Mucosa of rectum (tissue), 2 donors: ENCODE results near the gene LIG3.
"Not testable (repeated sequence)": the region's sequence is repeated elsewhere in the genome, so short reads cannot be mapped to it uniquely, and the experiment has no call there.

Source experiments
- H3K27ac ChIP-seq, 2 donors: one replicate each; pipeline ENCODE4 v1.7.0; 2013; ENCODE audit warnings: inconsistent platforms in 2 of 2, low read depth in 2 of 2, low read length in 2 of 2
- H3K27me3 ChIP-seq, 2 donors: one replicate each; pipeline ENCODE4 v1.7.0; 2013; ENCODE audit warnings: low read length in 2 of 2; ENCODE audit not compliant: control insufficient read depth in 2 of 2, insufficient read depth in 2 of 2
- H3K36me3 ChIP-seq, 2 donors: one replicate each; pipeline ENCODE4 v1.7.0; 2013; ENCODE audit warnings: low read length in 2 of 2; ENCODE audit not compliant: control insufficient read depth in 2 of 2, insufficient read depth in 2 of 2
- H3K4me1 ChIP-seq, 2 donors: one replicate each; pipeline ENCODE4 v1.7.0; 2013; ENCODE audit warnings: low read length in 2 of 2, mild to moderate bottlenecking in 1 of 2; ENCODE audit not compliant: control insufficient read depth in 2 of 2, insufficient read depth in 2 of 2
- H3K4me3 ChIP-seq, 2 donors: one replicate each; pipeline ENCODE4 v1.7.0; 2013; ENCODE audit warnings: low read length in 2 of 2
- H3K9ac ChIP-seq, 2 donors: one replicate each; pipeline ENCODE4 v1.7.0; 2013; ENCODE audit warnings: low read length in 2 of 2, low read depth in 1 of 2, mild to moderate bottlenecking in 1 of 2
- H3K9me3 ChIP-seq, 2 donors: one replicate each; pipeline ENCODE4 v1.7.0; 2013; ENCODE audit warnings: low read length in 2 of 2; ENCODE audit not compliant: control insufficient read depth in 2 of 2
- donor health status: healthy.
- donor health status: Normal muscosa, but diverticular disease.

LIG3 gene

DNA sequence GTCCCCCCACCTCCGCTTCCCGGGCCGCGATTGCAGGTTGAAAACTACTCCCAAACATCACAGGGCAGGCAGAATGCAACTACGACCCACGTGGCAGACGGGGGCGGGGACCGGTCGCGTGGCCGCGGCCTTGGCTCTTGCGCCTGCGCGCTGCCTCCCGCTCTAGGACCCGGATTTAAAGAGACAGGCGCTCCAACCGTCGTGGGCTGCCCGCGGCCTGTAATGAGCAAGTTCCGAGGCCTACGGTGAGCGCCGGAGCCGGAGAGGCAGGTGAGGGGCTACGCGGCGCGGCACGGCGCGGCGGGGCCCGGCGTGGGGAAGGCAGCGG, at the start of gene LIG3:
Gene LIG3, plus strand, starts transcription at position 160 of the 328 bp plus-strand sequence. CDS start 2,494 bp downstream, outside the sequence.
- Histone ChIP-seq H3K36me3 (peaks cover 0 to 2% of the 10 kb centered on the region in 2 donors), H3K9me3 (no peaks in the 10 kb centered on the region), H3K27ac (peak within 1 kb of the TSS; percentile 95 to 97), H3K4me1 (peaks cover 8 to 15% of the 10 kb centered on the region in 2 donors), H3K4me3 (peak within 1 kb of the TSS; percentile 82 to 83), H3K27me3 (no peaks in the 10 kb centered on the region), H3K9ac (peak within 1 kb of the TSS; percentile 88 to 97)

DNA sequence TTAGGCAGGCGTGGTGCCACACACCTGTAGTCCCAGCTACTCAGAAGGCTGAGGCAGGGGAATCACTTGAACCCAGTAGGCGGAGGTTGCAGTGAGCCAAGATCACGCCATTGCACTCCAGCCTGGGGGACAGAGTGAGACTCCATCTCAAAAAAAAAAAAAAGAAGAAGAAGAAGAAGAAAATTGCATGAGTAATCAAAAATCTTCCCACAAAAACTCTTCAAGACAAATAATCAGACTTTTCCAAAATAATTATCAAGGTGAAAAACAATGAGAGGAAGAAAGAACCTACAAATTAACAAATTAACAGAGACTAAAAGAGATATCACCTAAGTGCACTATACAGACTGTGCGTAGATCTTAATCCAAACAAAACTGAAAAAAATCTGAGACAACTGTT, 29.5 kb upstream of the LIG3 start:
- not testable (repeated sequence) for H3K27me3 ChIP-seq, H3K4me1 ChIP-seq, H3K4me3 ChIP-seq, H3K36me3 ChIP-seq, H3K9ac ChIP-seq, H3K9me3 ChIP-seq, H3K27ac ChIP-seq

DNA sequence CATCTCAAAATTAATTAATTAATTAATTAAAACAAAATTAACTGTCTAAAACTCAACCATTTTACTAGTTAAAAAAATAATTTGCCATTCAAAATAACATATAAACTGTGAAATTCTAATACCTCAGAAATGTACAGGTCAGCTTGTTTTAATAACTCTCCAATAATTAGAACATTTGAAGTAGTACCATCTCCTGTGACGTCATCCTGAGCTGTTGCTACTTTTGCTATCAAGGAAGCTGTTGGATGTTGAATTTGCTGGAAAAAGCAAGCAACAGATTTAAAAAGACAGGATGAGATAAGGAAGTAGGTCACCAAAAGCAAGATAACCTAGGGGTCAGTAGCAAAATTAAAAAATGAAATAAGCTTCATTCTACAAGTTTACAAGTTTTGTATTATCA, 21.9 kb upstream of the LIG3 start:
- H3K4me1 ChIP-seq: peaks cover 8 to 15% of the 10 kb centered on the region in 2 donors
- H3K4me3 ChIP-seq: no peak overlapping the region
- H3K9me3 ChIP-seq: no peaks in the 10 kb centered on the region
- no peak overlapping the region for H3K9ac ChIP-seq
- H3K27me3 ChIP-seq: no peaks in the 10 kb centered on the region
- no peaks in the 10 kb centered on the region for H3K36me3 ChIP-seq
- no peak overlapping the region for H3K27ac ChIP-seq

DNA sequence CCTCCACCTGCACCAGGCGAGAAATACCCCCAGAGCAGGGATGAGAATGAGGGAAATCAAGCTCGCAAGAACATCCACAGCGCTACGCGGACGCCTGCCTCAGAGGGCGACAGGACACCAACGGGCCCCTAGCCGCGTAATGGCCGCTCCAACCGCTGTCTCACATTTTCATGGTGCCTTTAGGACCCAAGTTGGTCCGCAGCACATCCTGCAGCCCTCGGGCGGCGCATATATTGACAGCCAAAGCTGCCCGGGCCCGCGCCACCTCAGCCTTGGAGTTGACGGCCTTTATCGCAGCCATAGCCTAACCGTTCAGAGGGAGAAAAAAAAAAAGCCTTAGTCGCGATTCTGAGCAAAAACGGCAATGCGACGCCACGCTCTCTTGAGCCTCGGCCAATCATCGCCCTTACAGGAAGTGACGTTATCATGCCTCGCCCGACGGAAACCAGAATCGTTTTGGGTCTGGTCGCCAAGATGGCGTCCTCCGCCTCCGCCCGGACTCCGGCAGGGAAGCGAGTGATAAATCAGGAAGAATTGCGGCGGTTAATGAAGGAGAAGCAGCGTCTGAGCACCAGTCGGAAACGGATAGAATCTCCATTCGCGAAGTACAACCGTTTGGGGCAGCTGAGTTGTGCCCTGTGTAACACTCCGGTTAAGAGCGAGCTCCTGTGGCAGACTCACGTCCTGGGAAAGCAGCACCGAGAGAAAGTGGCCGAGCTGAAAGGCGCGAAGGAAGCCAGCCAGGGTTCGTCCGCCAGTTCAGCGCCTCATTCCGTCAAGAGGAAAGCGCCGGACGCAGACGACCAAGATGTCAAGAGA, 19.0 kb upstream of the LIG3 start, which contains the start of the genes CCT6B and ZNF830:
Gene CCT6B, minus strand, starts transcription at position 368 of the 819 bp plus-strand sequence. Its CDS starts 67 bp downstream, at position 301.
Gene ZNF830, plus strand, starts transcription at position 448 of the 819 bp plus-strand sequence. Its CDS starts 27 bp downstream, at position 475.
- H3K4me1 ChIP-seq: peaks cover 8 to 15% of the 10 kb centered on the region in 2 donors
- H3K4me3 ChIP-seq: peak within 1 kb of the TSS; percentile 93 to 99
- peak within 1 kb of the TSS; percentile 84 to 98 for H3K9ac ChIP-seq
- H3K36me3 ChIP-seq: peaks cover 7 to 15% of the 10 kb centered on the region in 2 donors
- no peaks in the 10 kb centered on the region for H3K9me3 ChIP-seq
- H3K27me3 ChIP-seq: no peaks in the 10 kb centered on the region
- H3K27ac ChIP-seq: peak within 1 kb of the TSS; percentile 87 to 94

DNA sequence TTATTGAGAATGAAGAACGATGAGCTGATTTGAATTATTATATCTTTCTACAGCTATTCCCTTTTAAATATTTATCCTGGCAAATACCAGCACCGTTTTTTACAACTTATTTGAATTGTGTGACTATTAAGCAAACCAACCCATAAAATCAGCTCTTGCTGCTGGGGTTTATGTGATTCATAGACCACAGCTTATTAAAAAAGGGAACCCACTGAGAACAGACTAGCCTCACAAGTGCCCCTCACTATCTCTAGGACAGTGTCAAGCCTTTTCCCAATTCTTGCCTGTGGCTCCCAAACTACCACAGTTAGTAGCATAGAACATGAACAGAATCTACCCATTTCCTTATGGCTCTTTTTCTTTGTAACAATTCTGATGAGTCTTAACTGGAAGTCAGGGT, 6.1 kb upstream of the LIG3 start:
- Histone ChIP-seq H3K4me1 (no peaks in the 10 kb centered on the region), H3K9ac (no peak overlapping the region), H3K9me3 (no peaks in the 10 kb centered on the region), H3K4me3 (no peak overlapping the region), H3K27ac (no peak overlapping the region), H3K36me3 (no peaks in the 10 kb centered on the region), H3K27me3 (no peaks in the 10 kb centered on the region)

DNA sequence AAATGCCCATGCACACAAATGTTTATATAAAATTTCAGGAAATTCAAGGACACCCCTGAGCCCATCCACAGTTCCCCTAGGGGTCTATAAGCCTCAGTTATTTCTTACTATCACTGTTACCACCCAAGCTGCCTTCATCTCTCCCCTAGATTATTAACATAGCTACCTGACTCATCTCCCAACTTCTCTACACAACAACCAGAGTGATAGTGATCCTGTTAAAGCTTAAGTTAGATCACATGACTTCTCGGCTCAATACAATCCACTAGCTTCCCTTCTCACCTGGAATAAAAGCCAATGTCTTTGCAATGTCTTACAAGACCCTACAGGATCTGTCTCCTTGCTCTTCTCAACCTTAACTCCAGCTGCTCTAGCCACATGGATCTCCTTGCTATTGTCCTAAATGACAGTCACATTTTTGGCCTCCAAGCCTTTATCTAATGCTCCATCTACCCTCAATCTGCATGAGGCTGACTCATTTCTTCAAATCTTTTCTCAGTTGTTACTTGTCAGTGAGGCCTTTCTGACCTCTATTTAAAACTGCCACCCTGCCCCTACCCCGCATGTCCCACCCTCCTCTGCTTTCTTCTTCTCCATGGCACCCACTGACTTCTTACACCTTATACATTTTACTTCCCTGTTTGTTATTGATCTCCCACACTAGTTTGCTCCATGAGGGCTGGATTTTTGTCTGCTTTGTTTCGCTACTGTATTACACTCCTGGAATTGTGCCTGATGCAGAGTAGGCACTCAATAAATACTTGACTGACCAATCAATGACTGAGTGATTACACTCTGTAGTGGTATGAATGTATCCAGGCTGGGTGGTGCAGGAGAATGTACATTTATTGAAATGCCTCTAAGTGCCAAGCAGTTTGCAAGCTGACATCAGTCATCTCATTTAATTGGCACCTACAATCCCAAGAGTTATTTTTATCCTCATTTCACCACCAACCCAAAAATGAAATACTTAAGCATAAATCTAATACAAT, 5.2 kb upstream of the LIG3 start:
- Histone ChIP-seq H3K4me1 (peaks cover 0 to 3% of the 10 kb centered on the region in 2 donors), H3K4me3 (no peak overlapping the region), H3K36me3 (no peaks in the 10 kb centered on the region), H3K9ac (no peak overlapping the region), H3K27ac (no peak overlapping the region), H3K9me3 (no peaks in the 10 kb centered on the region), H3K27me3 (no peaks in the 10 kb centered on the region)

DNA sequence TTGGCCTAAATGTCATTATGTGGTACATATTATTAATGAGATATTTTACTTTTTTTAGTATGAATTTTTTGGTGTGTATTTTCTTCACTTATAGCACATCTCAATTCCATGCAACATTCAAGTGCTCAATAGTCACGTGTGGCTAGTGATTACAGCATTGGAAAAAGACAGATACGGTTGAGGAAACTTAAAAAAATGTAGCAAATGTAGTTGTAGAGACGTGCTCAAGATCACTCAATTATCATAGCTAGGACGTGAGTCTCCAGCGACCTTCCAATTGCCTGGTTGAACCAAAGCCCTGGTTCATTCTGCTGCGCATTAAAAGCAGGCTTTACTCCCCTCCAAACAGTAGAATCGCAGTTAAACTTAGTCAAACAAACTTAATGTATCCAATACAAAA, 1.2 kb upstream of the LIG3 start:
- Histone ChIP-seq H3K27me3 (no peaks in the 10 kb centered on the region), H3K36me3 (peaks cover 0 to 2% of the 10 kb centered on the region in 2 donors), H3K9me3 (no peaks in the 10 kb centered on the region), H3K4me1 (peaks cover 8 to 15% of the 10 kb centered on the region in 2 donors), H3K9ac (no peak overlapping the region), H3K4me3 (no peak overlapping the region), H3K27ac (no peak overlapping the region)

DNA sequence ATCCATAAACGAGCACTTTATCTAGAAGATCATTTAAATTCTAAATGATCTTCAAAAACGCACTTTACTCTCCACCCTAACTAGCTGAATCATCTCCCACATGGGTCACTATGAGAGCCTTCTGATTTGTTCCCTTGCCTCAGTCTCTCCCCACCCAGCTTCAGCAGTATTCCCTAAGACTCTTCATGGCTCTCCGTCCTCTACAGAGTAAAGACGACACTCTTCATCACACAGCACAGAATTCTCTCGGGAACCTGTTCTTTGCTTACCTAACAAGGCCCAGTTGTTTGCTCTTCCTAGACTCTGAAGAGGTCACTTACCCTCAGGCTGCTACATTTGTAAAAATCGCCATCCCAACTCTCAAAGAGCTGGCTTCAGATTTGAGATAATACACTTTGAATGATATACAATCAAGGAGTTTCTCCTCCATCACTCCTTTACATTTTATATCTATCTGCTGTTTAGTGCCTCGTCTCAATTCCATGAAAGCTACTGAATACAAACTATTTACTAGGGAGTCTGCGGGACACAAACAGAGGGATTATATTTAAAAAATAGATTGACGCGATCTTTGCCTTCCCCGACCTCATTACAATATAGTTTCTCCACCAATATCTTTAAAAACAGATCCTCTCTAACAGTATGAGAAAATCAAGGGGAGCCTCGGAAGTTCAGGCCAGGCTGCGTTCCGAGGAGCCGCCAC, 511 bp upstream of the LIG3 start:
- H3K4me1 ChIP-seq: peaks cover 8 to 15% of the 10 kb centered on the region in 2 donors
- H3K9ac ChIP-seq: peak overlapping the region; percentile 88 to 97
- H3K36me3 ChIP-seq: peaks cover 0 to 2% of the 10 kb centered on the region in 2 donors
- H3K9me3 ChIP-seq: no peaks in the 10 kb centered on the region
- H3K27me3 ChIP-seq: no peaks in the 10 kb centered on the region
- H3K27ac ChIP-seq: peak overlapping the region; percentile 95 to 97
- H3K4me3 ChIP-seq: peak overlapping the region; percentile 82 to 83

DNA sequence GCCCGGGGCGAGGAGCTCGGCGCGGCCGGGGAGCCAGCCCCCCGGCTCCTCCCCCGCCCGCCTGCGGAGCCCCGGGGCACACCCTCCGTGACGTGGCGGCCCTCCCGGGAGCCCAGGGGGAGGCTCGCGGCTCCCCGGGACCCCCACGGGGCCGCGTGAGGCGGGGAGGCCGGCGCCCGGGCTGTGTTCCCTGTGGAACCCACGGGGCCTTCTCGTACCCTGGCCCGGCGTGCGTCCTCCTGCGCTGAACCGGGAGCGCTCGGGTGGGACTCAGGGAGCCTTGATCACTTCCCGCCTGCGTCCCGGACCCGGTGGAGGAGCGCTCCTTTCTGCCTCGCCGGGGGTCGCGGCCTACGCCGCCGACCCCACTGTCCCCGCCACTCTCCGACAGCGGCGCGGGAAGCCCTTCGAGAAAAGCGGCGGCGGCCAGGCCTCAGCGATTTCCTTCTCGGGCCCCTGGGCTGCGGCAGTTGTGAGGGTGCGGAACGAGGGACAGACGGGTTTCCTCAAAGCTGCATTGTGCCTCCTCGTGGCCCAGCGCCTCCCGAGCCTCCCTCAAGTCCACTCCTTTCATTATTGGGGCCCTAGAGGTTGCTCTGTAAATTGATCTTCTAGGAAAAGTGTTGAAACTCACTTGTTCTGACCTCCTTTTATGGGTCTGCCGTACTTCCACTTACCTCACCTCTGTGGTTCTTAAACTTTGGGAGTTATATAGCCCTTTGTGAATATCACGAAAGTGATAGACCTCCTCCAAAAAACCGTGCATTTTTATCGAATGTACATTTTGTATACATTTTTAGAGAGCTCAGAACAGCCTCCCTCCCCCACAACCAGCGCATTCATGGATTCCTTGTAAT, 597 bp downstream of the LIG3 start:
- Histone ChIP-seq H3K27ac (peak overlapping the region; percentile 95 to 97), H3K9me3 (no peaks in the 10 kb centered on the region), H3K4me3 (peak overlapping the region; percentile 82 to 83), H3K36me3 (peaks cover 0 to 2% of the 10 kb centered on the region in 2 donors), H3K4me1 (peaks cover 8 to 15% of the 10 kb centered on the region in 2 donors), H3K9ac (peak overlapping the region; percentile 88 to 97), H3K27me3 (no peaks in the 10 kb centered on the region)
